HFFc6 (cell line): Measurements from ENCODE around the gene CLSTN1. TPM values are rescaled to one million over a fixed set of nuclear protein-coding genes. Genes with fewer than 3 reads are reported as not detected.
"Not testable (repeated sequence)": the region's sequence is repeated elsewhere in the genome, so short reads cannot be mapped to it uniquely, and the experiment has no call there.

Experiments used
- DNase-seq: peaks from one replicate; pipeline ENCODE4 v3.0.0-alpha.2; 2018
- H3K27ac Mint-ChIP-seq: 2 replicates; pipeline ENCODE4 v1.8.0; 2020; ENCODE audit warnings: mild to moderate bottlenecking, mixed read lengths
- H3K27me3 Mint-ChIP-seq: 2 replicates; pipeline ENCODE4 v1.8.0; 2021; ENCODE audit warnings: mild to moderate bottlenecking, moderate library complexity, mixed read lengths; ENCODE audit not compliant: insufficient read depth
- H3K36me3 Mint-ChIP-seq: 2 replicates; pipeline ENCODE4 v1.8.0; 2021; ENCODE audit warnings: low read depth, mixed read lengths
- H3K4me1 Mint-ChIP-seq: 2 replicates; pipeline ENCODE4 v1.8.0; 2020; ENCODE audit warnings: low read depth, mixed read lengths
- H3K4me3 Mint-ChIP-seq: 2 replicates; pipeline ENCODE4 v1.8.0; 2020; ENCODE audit warnings: mild to moderate bottlenecking, moderate library complexity, mixed read lengths
- H3K9me3 Mint-ChIP-seq: 2 replicates; pipeline ENCODE4 v1.8.0; 2020; ENCODE audit warnings: mild to moderate bottlenecking, mixed read lengths
- total RNA-seq, 6 experiments: library from RNA; stranded (reverse); fragmentation: NEBNext Ultra II Directional; extraction: Animal tissue kit (Norgen Biotek cat#: 25700); gene quantifications; 2 replicates in 1 of 6; 3 replicates in 5 of 6; pipeline ENCODE4 v1.2.3, GENCODE V29; 2021
- TF ChIP-seq, protein P1 (sequence below): fragments of 200-600 bp; sonication (generic); IDR thresholded peaks from 2 replicates; pipeline ENCODE4 v1.5.0; 2021; ENCODE audit warnings: antibody characterized with exemption, mild to moderate bottlenecking

Gene CLSTN1
- total RNA-seq, 6 experiments from 2014 or later, result 128 to 151 (median 137) TPM

DNA sequence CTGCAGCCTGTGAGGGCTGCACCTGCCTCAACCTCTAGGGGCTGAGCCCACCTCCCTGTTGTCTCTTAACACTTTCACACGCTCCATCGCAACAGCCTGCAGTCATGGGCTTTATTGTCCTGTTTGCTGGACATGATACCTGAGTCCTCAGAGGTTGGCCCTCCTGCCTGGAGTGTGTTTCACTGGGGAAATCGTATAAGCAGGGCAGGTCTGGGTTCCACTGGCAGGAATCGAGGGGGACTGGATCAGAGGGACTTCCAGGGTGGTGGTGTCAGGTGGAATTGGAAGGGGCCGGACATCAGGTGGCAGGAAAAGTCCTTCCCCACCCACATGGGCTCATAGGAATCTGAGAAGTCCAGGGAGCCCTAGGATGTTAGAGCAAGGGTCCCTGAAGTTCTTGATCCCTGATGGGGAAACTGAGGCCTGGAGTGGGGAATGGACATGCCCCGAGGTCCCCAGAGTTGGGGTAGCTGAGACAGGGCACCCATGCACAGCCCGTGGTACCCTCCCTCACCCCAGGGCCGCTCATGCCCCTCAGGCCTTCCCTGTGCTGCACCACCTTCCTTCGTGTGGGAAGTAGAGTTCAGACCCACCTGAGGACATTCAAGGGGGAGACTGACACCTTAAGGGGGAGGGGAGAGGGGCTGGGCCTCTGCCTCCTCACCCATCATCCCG, 105.6 kb downstream of the CLSTN1 start:
- TF ChIP-seq, protein P1, sequence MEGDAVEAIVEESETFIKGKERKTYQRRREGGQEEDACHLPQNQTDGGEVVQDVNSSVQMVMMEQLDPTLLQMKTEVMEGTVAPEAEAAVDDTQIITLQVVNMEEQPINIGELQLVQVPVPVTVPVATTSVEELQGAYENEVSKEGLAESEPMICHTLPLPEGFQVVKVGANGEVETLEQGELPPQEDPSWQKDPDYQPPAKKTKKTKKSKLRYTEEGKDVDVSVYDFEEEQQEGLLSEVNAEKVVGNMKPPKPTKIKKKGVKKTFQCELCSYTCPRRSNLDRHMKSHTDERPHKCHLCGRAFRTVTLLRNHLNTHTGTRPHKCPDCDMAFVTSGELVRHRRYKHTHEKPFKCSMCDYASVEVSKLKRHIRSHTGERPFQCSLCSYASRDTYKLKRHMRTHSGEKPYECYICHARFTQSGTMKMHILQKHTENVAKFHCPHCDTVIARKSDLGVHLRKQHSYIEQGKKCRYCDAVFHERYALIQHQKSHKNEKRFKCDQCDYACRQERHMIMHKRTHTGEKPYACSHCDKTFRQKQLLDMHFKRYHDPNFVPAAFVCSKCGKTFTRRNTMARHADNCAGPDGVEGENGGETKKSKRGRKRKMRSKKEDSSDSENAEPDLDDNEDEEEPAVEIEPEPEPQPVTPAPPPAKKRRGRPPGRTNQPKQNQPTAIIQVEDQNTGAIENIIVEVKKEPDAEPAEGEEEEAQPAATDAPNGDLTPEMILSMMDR, result no peak
- Mint-ChIP-seq H3K36me3 (peaks cover 7% of the 10 kb centered on the region), H3K27ac (peak overlapping the region; percentile 85), H3K27me3 (no peaks in the 10 kb centered on the region; the same call in 1 of the 2 replicates), H3K4me3 (no peak overlapping the region), H3K9me3 (peaks cover 4% of the 10 kb centered on the region), H3K4me1 (peaks cover 11% of the 10 kb centered on the region)
- DNase-seq, result no peak

DNA sequence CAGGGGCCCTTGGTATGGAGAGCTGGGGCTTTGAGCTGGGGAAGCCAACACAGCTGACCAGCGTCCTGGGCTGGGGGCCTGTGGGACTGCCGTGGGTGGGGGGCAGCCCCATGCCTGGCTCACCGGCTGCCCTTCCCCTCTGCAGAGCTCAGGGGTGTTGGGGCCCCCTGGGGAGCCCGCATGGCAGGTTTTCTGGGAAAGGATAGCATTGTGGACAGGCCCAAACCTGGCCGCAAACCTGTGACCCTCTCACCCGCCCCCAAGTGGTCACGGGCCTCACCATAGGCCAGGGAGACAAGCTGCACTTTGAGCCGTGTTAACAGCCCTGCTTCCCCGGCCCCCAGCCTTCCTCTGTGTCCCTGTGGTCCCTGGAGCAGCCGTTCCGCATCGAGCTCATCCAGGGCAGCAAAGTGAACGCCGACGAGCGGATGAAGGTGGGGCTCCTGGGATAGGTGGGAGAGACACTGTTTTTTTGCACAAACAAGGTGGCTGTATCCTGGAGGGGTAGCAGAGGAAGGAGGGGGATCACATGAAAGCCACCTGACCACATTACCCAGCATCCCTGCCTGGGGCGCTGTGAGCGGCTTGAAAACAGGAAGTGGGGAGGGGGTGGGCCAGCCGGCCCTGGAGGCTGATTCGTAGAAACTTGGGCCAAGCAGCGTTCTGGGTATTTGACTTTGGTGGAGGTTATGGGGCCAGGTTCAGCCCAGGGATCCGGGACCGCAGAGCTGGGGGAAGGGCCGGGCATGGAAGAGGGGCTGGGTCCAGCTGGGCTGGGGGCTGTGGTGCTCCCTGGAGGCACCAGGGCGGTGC, 106.4 kb downstream of the CLSTN1 start:
- H3K27me3 Mint-ChIP-seq, result no peaks in the 10 kb centered on the region
- H3K4me3 Mint-ChIP-seq, result no peak overlapping the region
- DNase-seq, result no peak
- no peak overlapping the region for H3K27ac Mint-ChIP-seq
- no peaks in the 10 kb centered on the region for H3K36me3 Mint-ChIP-seq
- no peaks in the 10 kb centered on the region for H3K9me3 Mint-ChIP-seq
- TF ChIP-seq, protein P1, result no peak
- H3K4me1 Mint-ChIP-seq, result peaks cover 11% of the 10 kb centered on the region

DNA sequence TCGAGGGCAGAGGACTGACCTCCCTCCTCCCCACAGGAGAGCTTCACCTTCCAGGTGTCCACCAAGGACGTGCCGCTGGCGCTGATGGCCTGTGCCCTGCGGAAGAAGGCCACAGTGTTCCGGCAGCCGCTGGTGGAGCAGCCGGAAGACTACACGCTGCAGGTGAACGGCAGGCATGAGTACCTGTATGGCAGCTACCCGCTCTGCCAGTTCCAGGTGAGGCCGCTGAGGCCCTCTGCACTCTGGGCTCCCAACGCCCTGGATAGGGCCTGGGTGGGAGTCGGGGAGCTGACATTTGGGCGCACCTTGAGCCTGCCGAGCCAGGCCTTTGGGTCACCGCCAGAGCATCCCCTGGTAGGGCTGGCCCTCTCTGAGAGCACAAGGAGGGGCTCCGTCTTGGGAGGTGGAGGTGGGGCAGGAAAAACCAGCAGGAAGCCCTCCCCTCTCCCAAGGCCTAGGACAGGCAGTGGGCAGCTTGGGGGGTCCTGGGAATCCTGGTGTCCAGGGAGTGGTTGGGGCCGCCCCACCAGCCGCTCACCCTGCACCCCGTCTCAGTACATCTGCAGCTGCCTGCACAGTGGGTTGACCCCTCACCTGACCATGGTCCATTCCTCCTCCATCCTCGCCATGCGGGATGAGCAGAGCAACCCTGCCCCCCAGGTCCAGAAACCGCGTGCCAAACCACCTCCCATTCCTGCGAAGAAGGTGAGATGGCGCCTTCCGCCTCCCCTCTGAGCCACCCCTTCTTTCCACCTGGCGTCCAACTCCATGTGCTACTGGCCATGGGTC, 107.2 kb downstream of the CLSTN1 start:
- Mint-ChIP-seq H3K36me3 (no peaks in the 10 kb centered on the region), H3K27ac (no peak overlapping the region), H3K4me3 (no peak overlapping the region), H3K4me1 (peaks cover 11% of the 10 kb centered on the region), H3K9me3 (no peaks in the 10 kb centered on the region), H3K27me3 (no peaks in the 10 kb centered on the region)
- TF ChIP-seq, protein P1, result no peak
- no peak for DNase-seq

- H3K4me1 Mint-ChIP-seq, result peaks cover 11% of the 10 kb centered on the region
- H3K9me3 Mint-ChIP-seq, result no peaks in the 10 kb centered on the region
- no peak for DNase-seq
- H3K4me3 Mint-ChIP-seq, result no peak overlapping the region
- H3K27ac Mint-ChIP-seq, result no peak overlapping the region
- no peaks in the 10 kb centered on the region for H3K27me3 Mint-ChIP-seq
- H3K36me3 Mint-ChIP-seq, result no peaks in the 10 kb centered on the region
- TF ChIP-seq, protein P1, result no peak
These were observed 108.1 kb downstream of the CLSTN1 start for GRCh38 chr1:9715536-9716226.

DNA sequence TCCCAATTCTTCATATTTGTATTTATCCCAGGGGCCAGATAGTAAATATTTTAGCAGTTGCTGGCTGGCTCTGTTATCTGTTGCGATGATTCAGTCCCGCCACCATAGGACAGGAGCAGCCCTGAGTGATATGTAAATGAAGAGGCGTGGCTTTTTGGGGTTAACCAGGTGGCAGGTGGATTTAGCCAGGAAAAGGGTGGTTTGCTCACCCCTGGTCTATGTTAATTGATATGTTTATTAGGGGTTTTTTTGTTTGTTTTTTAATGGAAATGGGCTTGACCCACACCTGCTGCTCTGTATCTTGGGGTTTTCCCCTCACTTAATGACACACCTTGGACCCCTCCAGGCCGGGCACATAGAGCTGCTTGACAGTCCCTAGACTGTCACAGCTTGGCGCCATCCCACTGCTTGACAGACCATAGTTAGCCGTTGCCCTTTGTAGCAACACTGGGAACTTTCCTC, 109.5 kb downstream of the CLSTN1 start:
- TF ChIP-seq, protein P1, result no peak
- Mint-ChIP-seq H3K4me1 (peaks cover 6% of the 10 kb centered on the region), H3K4me3 (no peak overlapping the region), H3K36me3 (peaks cover 4% of the 10 kb centered on the region; the same call in 1 of the 2 replicates), H3K27me3 (no peaks in the 10 kb centered on the region), H3K9me3 (no peaks in the 10 kb centered on the region), H3K27ac (no peak overlapping the region)
- DNase-seq, result no peak

GRCh38 chr1:9712767-9713166, 111.0 kb downstream of the CLSTN1 start:
- H3K27ac Mint-ChIP-seq, H3K36me3 Mint-ChIP-seq, H3K27me3 Mint-ChIP-seq, H3K4me1 Mint-ChIP-seq, H3K4me3 Mint-ChIP-seq, DNase-seq, H3K9me3 Mint-ChIP-seq: not testable (repeated sequence)
